Right cardiac atrium (tissue), 5 donors: ENCODE measurements around the gene ALPP. TPM values are rescaled to one million over a fixed set of nuclear protein-coding genes. Genes with fewer than 3 reads are reported as not detected.
A peak's percentile ranks its signal among the peaks of the same experiment; 100 is the strongest.
"Not testable (repeated sequence)": the region's sequence is repeated elsewhere in the genome, so short reads cannot be mapped to it uniquely, and the experiment has no call there.

Experiments used
- ATAC-seq, 2 donors: fragments of 200-7000 bp; cut with Tn5 transposase; one replicate each; pipeline versions ENCODE4 v1.8.0 to v1.9.1; 2020; ENCODE audit warnings: moderate library complexity in 2 of 2, mild to moderate bottlenecking in 1 of 2
- DNase-seq, 3 donors: peaks; one replicate each; pipeline ENCODE4 v3.0.0-alpha.2; 2020
- H3K27ac ChIP-seq: one replicate; pipeline ENCODE4 v1.5.1; 2013; ENCODE audit warnings: mild to moderate bottlenecking, low read length, control low read depth, moderate library complexity
- H3K27me3 ChIP-seq: one replicate; pipeline ENCODE4 v1.6.1; 2013; ENCODE audit not compliant: control insufficient read depth, insufficient read depth
- H3K4me1 ChIP-seq: one replicate; pipeline ENCODE4 v1.6.1; 2013; ENCODE audit warnings: low read length; ENCODE audit not compliant: control insufficient read depth, insufficient read depth
- H3K4me3 ChIP-seq: one replicate; pipeline ENCODE4 v1.5.1; 2013; ENCODE audit warnings: low read length, control low read depth
- H3K9me3 ChIP-seq: one replicate; pipeline ENCODE4 v1.6.1; 2013; ENCODE audit warnings: low read length; ENCODE audit not compliant: control insufficient read depth
- WGBS: extraction: QIAGEN DNeasy Blood & Tissue Kit; methylation state at CpG from one replicate; pipeline ENCODE4 v1.1.7; 2013; 5-methylcytosine and 5-hydroxymethylcytosine counted together
- intact Hi-C, 4 donors: fragments of 100-400 bp; cut with DNase I; formaldehyde crosslinking; loops; one replicate each; pipeline versions ENCODE4 v1.11.0 to v1.14.0; 2022 to 2023
- polyA plus RNA-seq: library from polyadenylated mRNA; stranded (reverse); fragments of 200-250 nt; gene quantifications from one replicate; pipeline ENCODE4 v1.2.3, GENCODE V29; 2013
- total RNA-seq, 4 donors: library from RNA; stranded (reverse); fragmentation: NEBNext Ultra II Directional; extraction: Animal tissue kit (Norgen Biotek cat#: 25700); gene quantifications; one replicate each; pipeline ENCODE4 v1.2.1, GENCODE V29; 2021
- donor health status: healthy with polysubstance abuse.
- donor health status: DM: no; HTN: yes; CAD: no.
- donor health status: DM: no; HTN: no; CAD: no.
- donor health status: DM: no; HTN: yes; CAD: no; lungs with severe emphysema.
- donor health status: DM: yes; HTN: yes; CAD: no.

ALPP gene
- total and polyA plus RNA-seq, 5 donors, result not detected

DNA sequence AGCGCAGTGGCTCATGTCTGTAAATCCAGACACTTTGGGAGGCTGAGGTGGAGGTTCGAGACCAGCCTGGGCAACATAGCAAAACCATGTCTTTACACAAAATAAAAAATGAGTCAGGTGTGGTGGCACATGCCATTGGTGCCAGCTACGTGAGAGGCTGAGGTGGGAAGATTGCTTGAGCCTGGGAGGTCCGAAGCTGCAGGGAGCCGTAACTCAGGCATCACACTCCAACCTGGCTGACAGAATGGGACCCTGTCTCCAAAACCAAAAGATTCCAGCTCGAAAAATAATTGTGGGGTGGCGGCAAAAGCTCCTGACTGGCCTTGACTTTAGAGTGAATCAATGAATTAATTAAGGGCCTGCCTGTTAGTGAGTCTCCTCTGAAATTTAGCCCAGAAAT, 1.2 kb upstream of the ALPP start:
- no peak overlapping the region for H3K4me3 ChIP-seq
- no peaks in the 10 kb centered on the region for H3K9me3 ChIP-seq
- no peaks in the 10 kb centered on the region for H3K27me3 ChIP-seq
- H3K27ac ChIP-seq, result no peak overlapping the region
- ATAC-seq (no peak), DNase-seq (no peak)
- WGBS, result 90% methylated on average over 7 of the region's 7 CpGs
- intact Hi-C loops, result no loop called here
- no peaks in the 10 kb centered on the region for H3K4me1 ChIP-seq

GRCh38 chr2:232377841-232378734, 463 bp upstream of the ALPP start:
- intact Hi-C loops, result no loop called here
- no peaks in the 10 kb centered on the region for H3K9me3 ChIP-seq
- WGBS, result 78% methylated on average over 17 of the region's 17 CpGs
- DNase-seq, result no peak
- no peaks in the 10 kb centered on the region for H3K4me1 ChIP-seq
- no peak overlapping the region for H3K4me3 ChIP-seq
- no peak for ATAC-seq
- H3K27me3 ChIP-seq, result no peaks in the 10 kb centered on the region
- H3K27ac ChIP-seq, result no peak overlapping the region

GRCh38 chr2:232379610-232380590, 1.3 kb downstream of the ALPP start:
- intact Hi-C loops, DNase-seq, H3K4me1 ChIP-seq, H3K27me3 ChIP-seq, H3K9me3 ChIP-seq, H3K4me3 ChIP-seq, ATAC-seq, H3K27ac ChIP-seq: not testable (repeated sequence)
- 84% methylated on average over 39 of the region's 41 CpGs for WGBS

GRCh38 chr2:232381204-232382031, 2.9 kb downstream of the ALPP start:
- H3K4me3 ChIP-seq, H3K4me1 ChIP-seq, H3K9me3 ChIP-seq, H3K27me3 ChIP-seq, DNase-seq, H3K27ac ChIP-seq, intact Hi-C loops: not testable (repeated sequence)
- 21% methylated on average over 57 of the region's 59 CpGs for WGBS
- ATAC-seq, result peak; percentile 10 to 19

DNA sequence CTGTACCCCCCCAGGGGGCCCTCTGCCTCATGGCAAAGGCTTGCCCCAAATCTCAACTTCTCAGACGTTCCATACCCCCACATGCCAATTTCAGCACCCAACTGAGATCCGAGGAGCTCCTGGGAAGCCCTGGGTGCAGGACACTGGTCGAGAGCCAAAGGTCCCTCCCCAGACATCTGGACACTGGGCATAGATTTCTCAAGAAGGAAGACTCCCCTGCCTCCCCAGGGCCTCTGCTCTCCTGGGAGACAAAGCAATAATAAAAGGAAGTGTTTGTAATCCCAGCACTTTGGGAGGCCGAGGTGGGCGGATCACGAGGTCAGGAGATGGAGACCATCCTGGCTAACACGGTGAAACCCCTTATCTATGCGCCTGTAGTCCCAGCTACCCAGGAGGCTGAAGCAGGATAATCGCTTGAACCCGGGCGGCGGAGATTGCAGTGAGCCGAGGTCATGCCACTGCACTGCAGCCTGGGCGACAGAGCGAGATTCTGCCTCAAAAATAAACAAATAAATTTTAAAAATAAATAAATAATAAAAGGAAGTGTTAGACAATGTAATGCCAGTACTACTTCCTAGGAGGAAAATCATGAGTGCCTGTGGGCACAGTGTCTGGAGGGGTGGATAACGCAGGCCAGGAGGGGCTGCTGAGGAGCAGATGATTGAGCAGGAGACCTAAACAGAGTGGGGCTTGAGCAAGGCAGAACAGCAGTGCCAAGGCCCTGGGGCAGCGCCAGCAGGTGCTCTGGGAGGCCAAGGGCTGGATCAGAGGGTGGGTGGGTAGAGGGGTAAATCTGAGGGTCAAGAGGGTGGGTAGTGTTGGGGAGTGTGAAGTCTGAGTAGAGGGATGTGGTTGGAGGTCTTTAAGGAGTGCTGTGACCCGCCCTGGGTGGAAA, 4.0 kb downstream of the ALPP start:
- ATAC-seq (no peak), DNase-seq (no peak)
- Histone ChIP-seq H3K27ac (no peak overlapping the region), H3K4me3 (no peak overlapping the region), H3K27me3 (no peaks in the 10 kb centered on the region), H3K4me1 (no peaks in the 10 kb centered on the region), H3K9me3 (no peaks in the 10 kb centered on the region)
- intact Hi-C loops, result no loop called here
- 40% methylated on average over 18 of the region's 18 CpGs for WGBS

GRCh38 chr2:232384466-232384865, 5.9 kb downstream of the ALPP start:
- H3K27ac ChIP-seq, result no peak overlapping the region
- no peak for ATAC-seq
- intact Hi-C loops, result no loop called here
- DNase-seq, result no peak
- no peak overlapping the region for H3K4me3 ChIP-seq
- no peaks in the 10 kb centered on the region for H3K9me3 ChIP-seq
- H3K4me1 ChIP-seq, result no peaks in the 10 kb centered on the region
- WGBS, result 85% methylated on average over 1 of the region's 1 CpG
- no peaks in the 10 kb centered on the region for H3K27me3 ChIP-seq

DNA sequence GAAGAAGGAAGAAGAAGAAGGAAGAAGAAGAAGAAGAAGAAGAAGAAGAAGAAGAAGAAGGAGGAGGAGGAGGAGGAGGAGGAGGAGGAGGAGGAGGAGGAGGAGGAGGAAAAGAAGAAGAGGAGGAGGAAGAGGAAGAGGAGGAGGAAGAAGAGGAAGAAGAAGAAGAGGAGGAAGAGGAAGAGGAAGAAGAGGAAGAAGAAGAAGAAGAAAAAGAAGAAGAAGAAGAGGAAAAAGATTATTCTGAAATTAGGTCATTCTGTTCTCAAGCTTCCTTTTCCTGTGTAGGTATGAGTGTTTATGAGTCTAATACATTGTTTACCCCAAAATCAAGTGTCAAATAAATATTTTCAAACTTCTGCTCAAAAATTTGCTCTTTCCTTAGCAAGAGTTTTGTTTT, 6.5 kb downstream of the ALPP start:
- ATAC-seq, H3K27me3 ChIP-seq, H3K27ac ChIP-seq, DNase-seq, H3K9me3 ChIP-seq, intact Hi-C loops, H3K4me3 ChIP-seq, H3K4me1 ChIP-seq: not testable (repeated sequence)

GRCh38 chr2:232385660-232386489, 7.3 kb downstream of the ALPP start:
- H3K4me1 ChIP-seq, result no peaks in the 10 kb centered on the region
- DNase-seq (no peak), ATAC-seq (no peak)
- H3K27me3 ChIP-seq, result no peaks in the 10 kb centered on the region
- no peak overlapping the region for H3K27ac ChIP-seq
- 14% methylated on average over 24 of the region's 24 CpGs for WGBS
- H3K4me3 ChIP-seq, result no peak overlapping the region
- intact Hi-C loops, result no loop called here
- no peaks in the 10 kb centered on the region for H3K9me3 ChIP-seq

DNA sequence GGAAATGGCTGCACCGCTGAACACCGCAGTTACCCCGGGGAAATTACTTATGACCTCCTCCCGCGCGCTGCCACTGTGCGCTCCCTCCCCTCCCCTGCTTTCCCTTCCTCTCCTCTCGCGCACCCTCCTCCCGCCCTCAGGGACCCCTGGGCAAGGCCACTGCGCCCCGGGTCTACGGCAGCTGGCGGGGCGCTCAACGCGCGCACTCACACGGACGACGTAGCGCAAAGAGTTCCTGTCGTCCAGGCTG, 7.9 kb downstream of the ALPP start:
- no peak for DNase-seq
- 11% methylated on average over 23 of the region's 23 CpGs for WGBS
- Histone ChIP-seq H3K27ac (no peak overlapping the region), H3K9me3 (no peaks in the 10 kb centered on the region), H3K4me3 (no peak overlapping the region), H3K4me1 (no peaks in the 10 kb centered on the region), H3K27me3 (no peaks in the 10 kb centered on the region)
- intact Hi-C loops, result no loop called here
- ATAC-seq, result no peak
